DLD1 (cell line): ENCODE measurements around the gene HDLBP.
"Not testable (repeated sequence)": the region's sequence is repeated elsewhere in the genome, so short reads cannot be mapped to it uniquely, and the experiment has no call there.

Experiments
- in situ Hi-C: cut with HindIII; loops from 2 replicates; pipeline ENCODE4 v1.10.0; 2017; ENCODE audit warnings: low sequenced_read_pairs

Gene HDLBP

DNA sequence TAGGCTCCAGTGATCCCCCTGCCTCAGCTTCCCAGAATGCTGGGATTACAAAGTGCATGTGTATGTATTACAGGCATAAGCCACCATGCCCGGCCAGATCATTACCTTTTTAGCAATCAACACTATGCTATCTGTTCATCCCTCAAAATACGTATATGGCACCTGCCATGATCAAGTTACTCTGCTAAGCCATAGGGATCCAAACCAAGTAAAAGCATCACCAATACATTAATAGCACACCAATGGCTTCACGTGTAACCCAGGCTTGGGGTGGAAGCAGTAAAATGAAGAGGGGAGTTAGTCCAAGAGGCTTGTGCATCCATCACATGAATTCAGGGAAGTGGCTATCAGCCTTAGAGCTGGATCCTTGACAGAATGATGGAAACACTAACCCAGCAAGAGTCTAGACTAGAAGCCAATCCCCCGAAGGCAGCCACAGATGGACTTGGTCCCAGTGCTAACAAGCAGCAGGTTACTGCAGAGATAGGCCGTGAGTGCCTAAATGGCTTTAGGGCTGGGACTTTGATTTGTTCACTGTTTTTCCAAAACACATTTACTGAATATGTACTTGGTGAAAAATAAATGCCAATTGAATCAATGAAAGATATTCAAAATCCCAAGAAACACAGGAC is 11.3 kb downstream of the HDLBP start:
- in situ Hi-C loops: no loop called here

DNA sequence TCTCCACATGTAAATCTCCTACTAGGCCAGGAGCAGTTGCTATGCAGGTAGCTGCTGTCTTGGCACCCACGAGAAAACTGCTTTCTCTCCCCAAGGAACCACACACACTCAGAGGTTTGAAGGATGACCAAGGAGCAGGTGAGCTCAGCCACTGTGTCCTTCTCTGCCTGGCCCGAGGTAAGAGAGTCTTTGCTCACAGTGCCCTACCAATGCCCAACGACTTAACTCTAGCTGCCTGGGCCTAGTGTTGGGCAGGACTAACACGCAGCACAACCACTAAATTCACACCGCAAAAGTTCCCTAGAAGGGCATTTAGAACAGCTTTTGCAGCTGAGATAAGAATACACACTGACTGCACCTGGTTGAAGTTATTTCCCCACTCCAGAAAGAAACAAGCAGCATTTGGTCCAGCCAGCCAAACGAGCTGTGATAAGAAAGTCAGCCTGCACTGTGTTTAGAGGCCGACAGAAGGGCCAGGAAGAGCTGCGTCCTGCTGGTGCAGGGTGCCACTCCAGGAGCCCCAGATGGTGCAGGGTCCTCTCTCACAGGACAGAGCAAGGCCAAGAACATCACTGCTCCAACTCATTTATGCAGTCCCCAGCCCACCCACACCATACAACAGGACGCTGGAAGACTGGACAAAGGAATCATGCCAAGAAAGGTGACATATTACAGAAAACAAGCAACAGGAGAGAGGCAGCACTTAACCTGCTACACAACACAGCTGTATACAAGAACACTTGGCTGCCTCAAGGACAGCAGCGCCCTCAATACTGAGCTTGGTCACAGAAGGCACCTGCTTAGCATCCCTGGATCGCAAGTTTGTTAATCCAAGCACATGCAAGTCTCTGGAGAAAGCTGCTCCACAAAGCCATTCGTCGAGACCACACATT is 12.5 kb downstream of the HDLBP start:
- in situ Hi-C loops: no loop called here

DNA sequence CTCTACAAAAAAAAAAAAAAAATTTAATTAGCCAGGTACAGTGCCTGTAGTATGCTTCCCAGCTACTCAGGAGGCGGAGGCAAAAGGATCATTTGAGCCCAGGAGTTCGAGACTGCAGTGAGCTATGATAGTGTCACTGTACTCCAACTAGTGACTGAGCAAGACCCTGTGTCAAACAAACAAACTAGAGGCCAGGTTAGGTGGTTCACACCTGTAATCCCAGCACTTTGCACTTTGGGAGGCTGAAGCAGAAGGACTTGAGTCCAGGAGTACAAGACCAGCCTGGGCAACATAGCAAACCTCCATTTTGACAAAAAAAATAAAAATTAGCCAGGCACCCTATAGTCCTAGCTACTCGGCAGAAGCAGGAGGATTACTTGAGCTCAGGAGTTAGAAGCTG is 13.4 kb downstream of the HDLBP start:
- in situ Hi-C loops: no loop called here

DNA sequence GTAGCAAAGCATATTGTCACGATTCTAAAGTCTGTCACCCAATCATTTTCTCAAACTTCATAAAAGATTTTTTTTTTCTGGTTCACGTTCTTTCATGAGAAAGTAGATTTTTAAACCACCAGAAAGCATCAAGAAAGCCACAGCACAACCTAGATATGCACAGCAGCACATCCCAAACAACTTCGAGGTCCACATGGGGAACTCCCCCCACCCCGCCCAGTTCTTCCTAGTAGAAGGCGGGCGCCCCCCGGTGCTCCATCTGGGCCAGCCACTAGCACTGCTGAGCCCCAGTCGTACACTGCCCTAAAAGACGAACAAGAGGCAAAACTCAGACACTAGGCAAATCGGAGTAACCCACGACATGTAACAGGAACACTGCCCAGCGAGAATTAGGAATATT is 15.5 kb downstream of the HDLBP start:
- in situ Hi-C loops: no loop called here

DNA sequence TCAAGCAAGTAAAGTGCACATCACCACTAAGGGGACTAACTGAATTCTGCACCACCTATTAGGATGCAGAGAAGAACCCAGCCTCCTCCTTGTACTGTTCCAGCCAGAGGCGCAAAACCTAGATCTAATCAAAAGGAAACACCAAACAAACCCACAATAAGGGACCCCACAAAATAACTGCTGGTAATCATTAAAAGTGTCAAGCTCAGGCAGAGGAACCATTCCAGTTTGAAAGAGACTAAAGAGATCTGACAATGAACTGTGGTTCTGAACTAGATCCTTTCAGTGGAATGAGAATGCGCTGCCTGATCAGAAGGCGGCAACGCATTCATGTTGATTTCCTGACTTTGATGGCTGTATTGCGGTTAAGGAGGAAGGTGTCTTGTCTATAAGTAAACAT is 16.8 kb downstream of the HDLBP start:
- in situ Hi-C loops: no loop called here

DNA sequence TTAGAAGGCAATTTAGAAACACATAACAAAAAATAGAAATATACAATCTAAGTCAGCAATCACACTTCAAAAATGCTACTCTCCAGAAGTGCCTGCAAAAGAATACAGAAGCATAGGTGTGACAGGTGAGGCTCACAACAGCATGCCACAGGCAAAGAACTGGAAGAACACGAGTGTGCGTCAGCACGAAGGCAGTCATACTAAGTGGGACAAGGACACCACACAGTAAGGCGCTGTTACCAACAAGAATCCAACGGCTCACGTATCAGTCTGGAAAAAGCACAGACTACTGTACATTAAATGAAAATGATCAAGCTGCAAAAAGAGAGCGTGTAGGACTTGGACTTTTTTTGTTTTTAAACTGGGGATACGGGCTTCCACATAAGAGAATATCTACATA is 18.7 kb downstream of the HDLBP start:
- in situ Hi-C loops: no loop called here

DNA sequence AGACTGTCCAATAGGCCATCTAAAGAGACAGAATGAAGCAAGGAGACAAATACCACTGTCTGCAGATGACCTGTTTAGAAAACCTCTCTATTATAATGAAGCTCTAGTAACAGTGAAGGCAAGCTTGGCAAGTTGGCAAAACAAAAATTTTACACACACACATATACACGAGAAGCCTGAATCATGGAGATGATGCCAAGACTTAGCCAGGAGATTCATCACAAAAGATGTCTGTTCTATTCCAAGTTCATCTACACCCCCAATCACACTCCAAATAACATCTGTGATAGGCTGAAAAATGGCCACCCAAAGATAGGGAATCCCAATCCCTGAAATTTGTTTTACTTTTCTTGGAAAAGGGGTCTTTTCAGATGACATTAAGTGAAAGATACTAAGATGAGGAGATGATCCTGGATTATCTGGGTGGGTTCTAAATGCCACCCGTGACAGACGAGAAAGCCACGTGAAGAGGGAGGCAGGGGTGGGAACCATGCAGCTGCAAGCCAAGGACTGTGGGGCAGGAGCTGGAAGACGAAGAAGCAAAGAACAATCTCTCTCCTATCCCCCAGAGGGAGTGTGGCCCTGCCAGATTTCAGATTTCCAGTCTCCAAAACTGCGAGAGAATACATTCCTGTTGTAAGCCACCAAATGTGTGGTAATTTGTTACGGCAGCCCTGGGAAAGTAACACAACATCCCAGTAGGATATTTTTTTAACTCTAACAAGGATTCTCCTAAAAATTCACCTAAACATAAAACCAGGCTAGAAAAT is 20.0 kb downstream of the HDLBP start:
- in situ Hi-C loops: no loop called here

DNA sequence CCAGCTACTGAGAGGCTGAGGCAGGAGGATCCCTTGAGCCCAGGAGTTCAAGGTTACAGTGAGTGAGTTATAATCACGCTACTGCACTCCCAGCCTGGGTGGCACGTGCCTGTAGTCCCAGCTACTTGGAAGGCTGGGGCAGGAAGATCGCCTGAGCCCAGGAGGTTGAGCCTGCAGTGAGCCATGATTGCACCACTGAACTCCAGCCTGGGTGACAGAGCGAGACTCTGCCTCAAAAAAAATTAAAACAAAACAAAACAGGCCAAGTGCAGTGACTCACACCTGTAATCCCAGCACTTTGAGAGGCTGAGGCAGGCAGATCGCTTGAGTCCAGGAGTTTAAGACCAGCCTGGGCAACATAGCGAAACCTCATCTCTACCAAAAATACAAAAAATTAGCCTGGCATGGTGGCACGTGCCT is 22.1 kb downstream of the HDLBP start:
- in situ Hi-C loops: not testable (repeated sequence)

DNA sequence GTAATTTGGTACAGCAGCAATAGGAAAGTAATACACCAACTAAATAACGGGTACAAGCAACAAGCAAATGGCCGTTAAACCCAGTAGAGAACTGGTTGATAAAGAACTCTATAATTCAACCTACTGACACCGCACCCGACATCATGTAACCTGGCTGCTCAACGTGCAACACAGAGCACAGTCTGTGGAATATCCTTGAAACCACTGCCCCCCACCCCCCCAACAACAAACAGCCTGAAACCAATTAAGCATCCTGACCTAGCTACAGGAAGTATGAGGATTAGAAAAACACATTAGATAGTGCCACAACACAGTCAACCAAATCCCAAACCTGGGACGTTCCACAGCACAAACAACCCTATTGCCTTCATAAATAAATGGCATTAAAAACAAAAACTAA is 23.5 kb downstream of the HDLBP start:
- in situ Hi-C loops: no loop called here

DNA sequence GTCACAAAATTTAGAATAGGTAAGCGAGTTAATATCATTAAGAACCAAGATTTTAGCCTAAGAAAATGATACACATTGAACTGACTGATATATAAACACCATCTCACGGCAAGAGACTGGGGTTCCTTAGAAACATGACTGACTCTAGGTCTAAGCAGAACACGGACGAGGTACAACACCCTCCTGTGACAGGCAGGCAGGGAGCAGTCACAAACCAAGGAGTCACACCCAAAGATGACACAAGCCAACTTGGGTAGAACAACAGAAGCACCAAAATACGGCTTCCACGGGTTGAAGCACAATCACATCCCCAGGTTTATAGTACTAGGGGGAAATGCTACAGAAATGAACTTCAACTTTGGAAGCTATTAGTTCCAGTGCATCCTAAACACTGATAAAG is 24.3 kb downstream of the HDLBP start:
- in situ Hi-C loops: no loop called here

DNA sequence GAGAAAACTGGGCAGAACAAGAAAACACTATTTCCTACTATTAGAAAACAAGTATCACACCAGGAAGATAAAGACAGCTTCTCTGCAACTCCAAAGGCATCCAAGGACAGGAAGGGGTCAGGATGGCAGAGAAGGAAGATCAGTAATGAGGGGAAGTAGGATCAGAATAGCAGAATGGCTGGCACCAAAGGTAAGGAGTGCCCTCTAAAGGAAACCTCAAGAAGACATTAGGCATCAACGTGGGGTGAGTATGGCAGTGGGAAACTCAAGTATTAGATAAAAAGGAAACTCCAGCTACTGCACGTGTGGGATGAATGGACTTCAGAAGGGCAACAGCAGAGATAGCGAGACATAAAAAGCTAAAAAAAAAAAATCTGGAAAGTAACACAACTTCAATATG is 25.9 kb downstream of the HDLBP start:
- in situ Hi-C loops: no loop called here

DNA sequence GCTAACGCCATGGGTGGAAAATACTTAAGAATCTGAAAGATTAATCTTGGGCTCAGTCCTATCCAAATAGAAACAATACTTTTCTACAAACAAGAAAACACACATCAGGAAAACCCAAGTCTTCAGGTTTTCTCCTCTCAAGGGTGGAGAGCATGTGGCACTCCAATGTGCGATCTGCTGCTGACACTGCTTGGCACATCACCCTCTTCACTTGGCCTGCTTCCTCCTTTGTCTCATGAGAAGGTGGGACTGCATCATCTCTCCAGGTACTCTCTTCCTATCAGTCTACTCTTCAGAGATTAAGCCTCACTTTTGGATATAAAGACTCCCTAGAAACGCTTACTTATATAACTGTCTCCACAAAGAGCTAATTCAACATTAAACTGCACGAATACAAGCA is 26.4 kb downstream of the HDLBP start:
- in situ Hi-C loops: no loop called here

DNA sequence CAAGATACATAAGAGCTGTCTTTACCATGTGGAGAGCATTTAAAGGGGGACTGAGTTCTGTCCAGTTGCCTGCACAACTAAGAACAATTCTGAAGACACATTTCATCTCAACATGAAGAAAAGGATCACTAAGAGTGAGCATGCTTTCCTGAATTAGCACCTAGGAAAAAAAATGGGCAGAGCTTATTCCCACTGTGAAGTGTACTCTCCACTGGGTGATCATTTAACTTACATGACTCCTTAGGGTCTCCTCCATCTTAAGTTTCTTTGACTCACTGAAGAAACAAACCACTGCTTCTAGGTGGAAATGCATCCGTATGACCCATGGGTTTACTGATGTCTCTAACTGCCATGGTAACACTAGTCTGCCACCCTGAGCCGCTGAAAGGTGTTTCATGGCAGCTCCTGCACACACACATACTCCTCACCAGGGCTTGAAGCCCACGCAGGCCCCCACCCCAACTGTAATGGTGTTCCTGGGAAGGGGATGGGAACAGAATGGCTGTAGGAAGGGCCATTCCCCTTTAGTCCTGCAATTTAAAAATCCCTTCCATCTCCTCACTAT is 27.1 kb downstream of the HDLBP start:
- in situ Hi-C loops: no loop called here

DNA sequence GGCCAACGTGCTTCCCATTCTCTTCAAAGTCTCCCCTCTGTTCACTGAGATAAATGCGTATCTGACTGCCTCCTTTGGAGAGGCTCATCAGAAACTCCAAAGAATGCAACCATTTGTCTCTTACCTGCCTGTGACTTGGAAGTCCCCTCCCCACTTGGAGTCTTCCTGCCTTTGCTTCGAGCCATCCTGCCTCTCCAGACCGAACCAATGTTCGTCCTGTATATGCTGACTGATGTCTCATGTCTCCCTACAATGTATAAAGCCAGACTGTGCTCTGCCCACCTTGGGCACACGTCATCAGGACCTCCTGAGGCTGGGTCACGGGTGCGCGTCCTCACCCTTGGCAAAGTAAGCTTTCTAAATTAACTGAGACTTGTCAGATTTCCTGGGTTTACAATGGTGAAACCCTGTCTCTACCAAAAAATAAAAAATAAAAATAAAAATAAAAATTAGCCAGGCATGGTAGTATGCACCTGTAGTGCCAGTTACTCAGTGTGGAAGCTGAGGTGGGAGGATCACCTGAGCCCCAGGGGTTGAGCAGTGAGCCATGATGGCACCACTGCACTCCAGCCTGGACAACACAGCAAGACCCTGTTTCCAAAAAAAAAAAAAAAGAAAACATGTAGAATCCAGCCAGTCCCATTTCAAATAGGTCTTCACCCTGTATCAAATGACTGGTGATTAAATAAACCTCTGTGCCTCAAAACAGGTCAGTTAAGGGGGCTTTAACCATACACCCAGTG is 29.0 kb downstream of the HDLBP start:
- in situ Hi-C loops: no loop called here

DNA sequence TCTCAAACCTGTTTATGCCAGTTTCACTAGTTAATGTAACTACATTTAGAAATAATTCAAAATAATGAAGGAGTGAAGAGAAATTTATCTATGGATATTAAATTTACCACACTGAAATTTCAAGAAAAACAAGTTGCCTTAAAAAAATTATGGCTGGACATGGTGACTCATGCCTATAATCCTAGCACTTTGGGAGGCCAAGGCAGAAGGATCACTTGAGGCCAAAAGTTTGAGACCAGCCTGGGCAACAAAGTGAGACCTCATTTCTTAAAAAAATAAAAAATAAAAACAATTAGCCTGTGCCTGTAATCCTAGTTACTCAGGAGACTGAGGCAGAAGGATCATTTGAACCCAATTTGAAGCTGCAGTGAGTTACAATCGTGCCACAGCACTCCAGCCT is 29.9 kb downstream of the HDLBP start:
- in situ Hi-C loops: no loop called here

DNA sequence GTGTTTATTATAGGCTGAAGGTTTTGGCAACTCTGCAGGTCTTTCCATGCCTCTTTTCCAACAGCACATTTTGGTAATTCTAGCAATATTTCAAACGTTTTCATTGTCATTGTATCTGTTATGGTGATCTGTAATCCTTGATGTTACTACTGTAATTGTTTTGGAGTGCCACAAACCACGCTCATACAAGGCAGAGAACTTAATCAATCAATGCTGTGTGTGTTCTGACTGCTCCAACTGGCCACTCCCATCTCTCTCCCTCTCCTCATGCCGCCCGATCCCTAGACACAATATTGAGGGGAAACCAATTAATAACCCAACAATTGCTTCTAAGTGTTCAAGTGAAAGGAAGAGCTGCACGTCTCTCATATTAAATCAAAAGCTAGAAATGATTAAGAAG is 32.9 kb downstream of the HDLBP start:
- in situ Hi-C loops: no loop called here

DNA sequence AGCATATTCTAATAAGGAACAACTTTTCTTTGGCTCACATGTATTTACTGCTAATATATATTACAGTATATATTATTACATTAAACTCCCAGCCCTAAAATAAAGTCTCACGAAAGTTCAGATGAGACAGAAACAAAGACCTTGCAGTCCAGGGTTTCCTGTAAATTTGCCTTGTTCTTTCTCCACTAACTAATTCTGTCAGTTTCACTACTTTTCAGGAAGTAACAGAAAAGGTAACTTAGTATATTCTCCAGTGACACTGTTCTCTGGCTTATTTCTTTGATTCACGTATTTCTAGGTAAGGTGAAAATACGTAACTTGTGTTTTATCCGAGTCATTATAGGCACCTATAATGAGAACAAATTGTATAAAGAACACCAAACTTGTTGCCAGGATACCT is 35.2 kb downstream of the HDLBP start:
- in situ Hi-C loops: no loop called here

DNA sequence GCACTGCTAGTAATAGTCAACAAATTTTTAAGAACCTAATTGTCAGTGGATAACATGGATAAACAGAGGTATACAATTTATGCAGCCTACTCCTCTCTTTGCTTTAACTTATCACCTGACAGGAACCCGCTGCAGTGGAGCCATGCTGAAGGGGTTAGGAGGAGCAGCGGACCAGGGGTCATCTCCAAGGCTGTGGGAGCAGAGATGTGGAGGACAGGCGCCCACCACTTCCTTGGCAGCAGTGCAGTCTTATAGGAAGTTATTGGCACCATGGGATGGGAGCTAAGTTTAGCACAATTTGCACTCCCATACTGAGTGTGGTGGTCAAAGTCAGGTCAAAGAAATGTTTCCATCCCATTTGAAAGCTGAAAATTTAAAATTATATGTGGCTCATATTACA is 35.6 kb downstream of the HDLBP start:
- in situ Hi-C loops: no loop called here

DNA sequence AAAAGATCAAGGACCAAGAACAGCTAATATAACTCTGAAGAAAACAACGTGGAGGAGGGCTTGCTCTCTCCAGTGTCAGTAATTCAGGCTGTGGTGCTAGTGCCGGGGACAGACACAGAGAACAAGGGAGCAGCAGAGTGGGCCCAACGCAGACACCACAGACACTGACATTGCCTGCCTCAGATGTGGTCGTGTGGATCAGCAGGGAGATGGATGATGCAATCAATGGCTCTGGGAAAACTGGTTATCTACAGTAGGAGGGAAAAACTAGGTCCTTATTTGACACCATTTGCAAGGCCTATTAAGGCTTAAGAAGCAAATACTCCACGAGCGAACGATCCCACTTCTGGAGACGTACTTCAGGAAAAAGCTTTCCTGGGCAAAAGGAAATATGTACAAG is 36.1 kb downstream of the HDLBP start:
- in situ Hi-C loops: no loop called here

DNA sequence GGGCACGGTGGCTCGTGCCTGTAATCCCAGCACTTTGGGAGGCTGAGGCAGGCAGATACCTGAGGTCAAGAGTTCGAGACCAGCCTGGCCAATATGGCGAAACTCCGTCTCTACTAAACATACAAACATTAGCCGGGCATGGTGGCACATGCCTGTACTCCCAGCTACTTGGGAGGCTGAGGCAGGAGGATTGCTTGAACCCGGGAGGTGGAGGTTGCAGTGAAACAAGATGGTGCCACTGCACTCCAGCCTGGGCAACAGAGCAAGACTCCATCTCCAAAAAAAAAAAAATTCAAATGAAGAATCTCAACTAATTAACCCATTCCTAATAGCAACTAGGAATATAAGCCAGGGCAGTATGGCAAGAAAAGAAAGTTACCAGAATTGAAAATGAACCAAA is 37.2 kb downstream of the HDLBP start:
- in situ Hi-C loops: not testable (repeated sequence)

DNA sequence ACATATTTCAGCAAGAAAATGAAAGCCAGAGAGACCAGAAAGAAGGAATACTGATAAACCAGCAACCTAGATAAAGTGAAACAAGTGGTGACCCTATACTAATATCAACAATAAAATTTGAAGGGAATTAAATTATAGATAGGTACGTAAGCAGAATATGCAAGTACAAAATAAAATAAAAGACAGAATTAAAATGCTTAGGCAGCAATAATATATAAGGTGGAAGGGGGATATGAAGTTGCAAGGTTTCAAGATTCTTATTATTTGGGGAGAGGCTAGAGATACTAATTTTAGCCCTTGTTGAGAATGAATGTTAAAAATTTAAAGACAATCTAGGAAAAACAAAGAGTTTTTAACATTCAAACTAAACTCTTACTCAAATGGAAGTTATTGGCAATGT is 39.6 kb downstream of the HDLBP start:
- in situ Hi-C loops: no loop called here
